Heart left ventricle (tissue), 16 donors: ENCODE measurements around the gene GPR32. TPM values are rescaled to one million over a fixed set of nuclear protein-coding genes. Genes with fewer than 3 reads are reported as not detected.

Experiments used
- ATAC-seq, 4 donors: fragments of 200-7000 bp; cut with Tn5 transposase; one replicate each; pipeline ENCODE4 v1.9.1; 2020 to 2022; ENCODE audit warnings: moderate library complexity in 4 of 4, mild to moderate bottlenecking in 3 of 4, moderate number of reproducible peaks in 1 of 4
- DNase-seq, 5 donors: peaks; one replicate each; pipeline ENCODE4 v3.0.0-alpha.2; 2020
- H3K27ac ChIP-seq, 12 donors: fragments of 200-600 bp; sonication (generic) in 4 of 12; one replicate each; pipeline versions ENCODE4 v1.5.0 to v1.8.0; 2016 to 2022; ENCODE audit warnings: mild to moderate bottlenecking in 2 of 12
- H3K27me3 ChIP-seq, 9 donors: fragments of 200-600 bp; sonication (generic) in 2 of 9; one replicate each; pipeline versions ENCODE4 v1.5.1 to v1.8.0; 2016 to 2022; ENCODE audit warnings: mild to moderate bottlenecking in 3 of 9
- H3K36me3 ChIP-seq, 9 donors: fragments of 200-600 bp; sonication (generic) in 2 of 9; one replicate each; pipeline versions ENCODE4 v1.5.0 to v1.8.0; 2018 to 2022; ENCODE audit warnings: mild to moderate bottlenecking in 2 of 9
- H3K4me1 ChIP-seq, 12 donors: fragments of 200-600 bp; sonication (generic) in 4 of 12; one replicate each; pipeline versions ENCODE4 v1.5.0 to v1.8.0; 2016 to 2022; ENCODE audit warnings: mild to moderate bottlenecking in 3 of 12
- H3K4me3 ChIP-seq, 12 donors: fragments of 200-600 bp; sonication (generic) in 4 of 12; one replicate each; pipeline versions ENCODE4 v1.5.0 to v1.8.0; 2017 to 2022; ENCODE audit warnings: mild to moderate bottlenecking in 9 of 12, moderate library complexity in 4 of 12
- H3K9me3 ChIP-seq, 12 donors: fragments of 200-600 bp; sonication (generic) in 4 of 12; one replicate each; pipeline versions ENCODE4 v1.5.0 to v1.8.0; 2016 to 2022; ENCODE audit warnings: mild to moderate bottlenecking in 1 of 12
- CTCF ChIP-seq, 12 donors: fragments of 200-600 bp; sonication (generic) in 4 of 12; IDR thresholded peaks; one replicate each; pipeline versions ENCODE4 v1.5.0 to v1.8.0; 2018 to 2022; ENCODE audit warnings: antibody characterized with exemption in 12 of 12, mild to moderate bottlenecking in 5 of 12
- POLR2A ChIP-seq, 2 donors: fragments of 450-650 bp; IDR thresholded peaks; one replicate each; pipeline ENCODE4 v1.6.1; 2017; ENCODE audit warnings: antibody characterized with exemption in 2 of 2, mild to moderate bottlenecking in 2 of 2, moderate library complexity in 2 of 2
- WGBS, 4 donors: extraction: QIAGEN DNeasy Blood & Tissue Kit in 2 of 4; methylation state at CpG; one replicate each; pipeline versions ENCODE4 v1.1.5 to v1.1.7; 2013 to 2018; 5-methylcytosine and 5-hydroxymethylcytosine counted together
- intact Hi-C, 10 donors: fragments of 100-400 bp; cut with DNase I; formaldehyde crosslinking; loops; one replicate each; pipeline versions ENCODE4 v1.11.1 to v1.14.2; 2022
- polyA plus RNA-seq, 2 donors: library from polyadenylated mRNA; stranded (reverse); fragments of 200-250 nt; gene quantifications; one replicate each; pipeline ENCODE4 v1.2.3, GENCODE V29; 2013
- total RNA-seq, 9 donors: library from RNA; depleted of rRNA in 2 of 9; stranded (reverse); fragments of >200 nt in 2 of 9; fragmentation: NEBNext Ultra II Directional in 3 of 9; extraction: Animal tissue kit (Norgen Biotek cat#: 25700) in 3 of 9; gene quantifications; one replicate each; pipeline versions ENCODE4 v1.1.0 to v1.2.4, GENCODE V29; 2016 to 2023
- donor health status: ischemic (EF 13 %, LVEDD 7.1; RV severe dilation, severe dysfunction).
- donor health status: healthy with polysubstance abuse.
- donor health status: DM: no; HTN: yes; CAD: no.
- donor health status: DM: no; HTN: no; CAD: no.
- donor health status: ischemic (EF 25% LVEDD 6.9; RV normal size, moderate dysfunction).
- donor health status: ischemic (EF 25% LVEDD 5.7; RV mildly dilated, moderate dysfunction).
- donor health status: healthy.
- donor health status: DM: yes; HTN: yes; CAD: no.
- donor health status: ischemic (EF 35%, LVEDD 5.7; RV mildly dilated, moderate dysfunction).
- donor health status: nonischemic (EF 11% LVEDD 7.7; RV severe dilation, severe dysfunction).
- donor health status: DM: yes; HTN: yes; CAD: no.
- donor health status: PGD.
- donor health status: ischemic (EF 29% LVEDD 5.4; RV normal size, mild dysfunction).
- donor health status: nonischemic (EF 23%, LVEDD 6.1; RV moderate dilation, normal function).

Gene GPR32
- total and polyA plus RNA-seq, 11 donors, result not detected

DNA sequence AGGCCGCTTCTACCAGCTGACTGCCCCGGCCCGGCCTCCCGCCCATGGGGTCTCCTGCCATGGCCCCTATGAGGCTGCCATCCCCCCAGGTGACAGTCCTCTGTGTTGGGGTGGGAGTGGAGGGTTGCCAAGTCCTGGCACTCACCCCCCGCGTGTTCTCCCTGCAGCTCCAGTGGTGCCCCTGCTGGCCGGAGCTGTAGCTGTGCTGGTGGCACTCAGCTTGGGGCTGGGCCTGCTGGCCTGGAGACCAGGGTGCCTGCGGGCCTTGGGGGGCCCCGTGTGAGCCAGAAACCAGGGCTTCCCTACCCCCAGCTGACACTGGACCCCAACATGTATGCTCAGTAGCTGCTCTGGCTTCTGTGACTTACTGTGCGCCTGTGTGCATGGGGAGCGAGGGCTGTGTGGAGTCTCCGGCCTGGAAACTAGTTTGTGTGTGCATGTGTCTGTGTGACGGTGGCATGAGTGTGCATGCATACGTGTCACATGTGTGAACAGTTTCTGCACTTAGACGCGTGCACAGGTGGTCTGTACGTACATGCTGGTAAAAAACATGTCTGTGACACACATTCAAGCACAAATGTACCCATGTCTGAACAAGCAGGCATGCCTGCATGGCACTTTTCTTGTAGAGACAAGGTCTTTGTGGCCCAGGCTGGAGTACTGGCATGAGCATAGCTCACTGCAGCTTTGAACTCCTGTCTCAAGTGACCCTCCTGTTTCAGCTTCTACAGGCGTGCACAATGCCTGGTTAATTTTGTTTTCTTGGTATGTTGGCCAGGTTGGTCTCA, 24.8 kb downstream of the GPR32 start:
- Histone ChIP-seq H3K36me3 (peaks cover 0 to 35% (median 17%) of the 10 kb centered on the region in 9 donors), H3K9me3 (no peaks in the 10 kb centered on the region), H3K27ac (no peak overlapping the region), H3K4me1 (no peaks in the 10 kb centered on the region), H3K4me3 (no peak overlapping the region), H3K27me3 (peaks cover 0 to 17% (median 0%) of the 10 kb centered on the region in 9 donors)
- intact Hi-C loops, result no loop called here
- WGBS, 4 donors, result 47 to 64% (median 53%) methylated on average over 15 to 18 of the region's 18 CpGs
- no peak for DNase-seq
- ATAC-seq, result peak in 1 of 4 donors; percentile 6
- no peak for TF ChIP-seq POLR2A (IDR thresholded peaks at IDR 0.05)
- TF ChIP-seq CTCF (IDR thresholded peaks at IDR 0.05), result no peak

- Histone ChIP-seq H3K27ac (no peak overlapping the region), H3K4me3 (no peak overlapping the region), H3K36me3 (peaks cover 0 to 37% (median 21%) of the 10 kb centered on the region in 9 donors), H3K27me3 (peaks cover 0 to 14% (median 0%) of the 10 kb centered on the region in 9 donors), H3K9me3 (no peaks in the 10 kb centered on the region), H3K4me1 (no peaks in the 10 kb centered on the region)
- TF ChIP-seq POLR2A (IDR thresholded peaks at IDR 0.05) (no peak), CTCF (IDR thresholded peaks at IDR 0.05) (no peak)
- DNase-seq (no peak), ATAC-seq (no peak)
- intact Hi-C loops, result no loop called here
- WGBS, 4 donors, result 79 to 100% (median 86%) methylated on average over 3 to 4 of the region's 4 CpGs
These were observed 25.4 kb downstream of the GPR32 start for GRCh38 chr19:50795664-50796073.

GRCh38 chr19:50796128-50796633, 25.9 kb downstream of the GPR32 start:
- Histone ChIP-seq H3K36me3 (peaks cover 0 to 42% (median 25%) of the 10 kb centered on the region in 9 donors), H3K27me3 (peaks cover 0 to 12% (median 0%) of the 10 kb centered on the region in 9 donors)

More at GRCh38 chr19:50796128-50796633, 25.9 kb downstream of the GPR32 start:
- H3K9me3 ChIP-seq, result no peaks in the 10 kb centered on the region
- TF ChIP-seq POLR2A (IDR thresholded peaks at IDR 0.05), result no peak
- TF ChIP-seq CTCF (IDR thresholded peaks at IDR 0.05), result no peak
- H3K4me3 ChIP-seq, result no peak overlapping the region
- 83 to 88% (median 87%) methylated on average over 6 to 9 of the region's 9 CpGs for WGBS, 4 donors
- DNase-seq, result no peak
- no peaks in the 10 kb centered on the region for H3K4me1 ChIP-seq
- intact Hi-C loops, result no loop called here
- no peak overlapping the region for H3K27ac ChIP-seq
- no peak for ATAC-seq
